Mononuclear cell (primary cell): ENCODE measurements around the gene UBD. TPM values are rescaled to one million over a fixed set of nuclear protein-coding genes. Genes with fewer than 3 reads are reported as not detected.

Experiments used
- H3K27me3 ChIP-seq: 2 replicates; pipeline ENCODE4 v1.6.0; 2011; ENCODE audit warnings: low read length, control low read depth; ENCODE audit not compliant: insufficient read depth
- H3K4me1 ChIP-seq: 2 replicates; pipeline ENCODE4 v1.5.1; 2011; ENCODE audit warnings: mild to moderate bottlenecking, low read length, control low read depth; ENCODE audit not compliant: insufficient read depth
- H3K4me3 ChIP-seq: 2 replicates; pipeline ENCODE4 v1.5.1; 2011; ENCODE audit warnings: mild to moderate bottlenecking, low read length, moderate library complexity
- H3K9me3 ChIP-seq: 2 replicates; pipeline ENCODE4 v1.5.1; 2011; ENCODE audit warnings: low read depth, mild to moderate bottlenecking, control low read depth, low read length
- total RNA-seq: library from RNA; depleted of rRNA; stranded (reverse); fragments of >200 nt; gene quantifications from one replicate; pipeline ENCODE4 v1.2.3, GENCODE V29; 2012

UBD gene
- total RNA-seq, 1 donor: not detected

GRCh38 chr6:29576056-29576455 lies 16.5 kb upstream of the UBD start:
- Histone ChIP-seq H3K4me3 (no peak overlapping the region), H3K4me1 (no peaks in the 10 kb centered on the region), H3K9me3 (no peaks in the 10 kb centered on the region), H3K27me3 (peaks cover 9% of the 10 kb centered on the region)

GRCh38 chr6:29567991-29568390 lies 8.5 kb upstream of the UBD start:
- Histone ChIP-seq H3K9me3 (no peaks in the 10 kb centered on the region), H3K4me3 (no peak overlapping the region), H3K4me1 (no peaks in the 10 kb centered on the region), H3K27me3 (peaks cover 4% of the 10 kb centered on the region)

- H3K4me3 ChIP-seq: no peak overlapping the region
- peaks cover 4% of the 10 kb centered on the region for H3K27me3 ChIP-seq
- no peaks in the 10 kb centered on the region for H3K4me1 ChIP-seq
- no peaks in the 10 kb centered on the region for H3K9me3 ChIP-seq
Observed at GRCh38 chr6:29567541-29567940, 8.0 kb upstream of the UBD start.

- Histone ChIP-seq H3K9me3 (no peaks in the 10 kb centered on the region), H3K4me3 (no peak overlapping the region), H3K27me3 (peaks cover 4% of the 10 kb centered on the region), H3K4me1 (no peaks in the 10 kb centered on the region)
Observed at GRCh38 chr6:29566856-29567255, 7.3 kb upstream of the UBD start.

DNA sequence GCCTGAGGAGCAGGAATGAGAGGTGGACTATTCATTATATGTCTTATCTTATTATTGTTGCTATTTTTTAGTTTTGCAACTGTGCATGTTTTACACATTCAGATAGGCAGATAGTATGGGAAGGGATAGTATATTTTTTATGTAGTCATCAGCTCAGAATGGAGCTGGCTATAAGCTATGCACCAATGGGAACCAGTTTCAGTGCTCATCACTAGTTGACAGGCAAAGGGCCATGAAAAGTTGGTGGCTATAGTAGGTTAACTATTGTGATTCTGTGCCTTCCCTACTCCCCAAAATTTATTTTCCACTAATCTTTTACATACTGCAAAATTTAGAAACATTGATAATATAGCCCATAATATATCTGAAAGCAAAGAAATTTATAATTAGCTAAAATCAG lies 5.3 kb upstream of the UBD start:
- Histone ChIP-seq H3K9me3 (no peaks in the 10 kb centered on the region), H3K4me1 (no peaks in the 10 kb centered on the region), H3K4me3 (no peak overlapping the region), H3K27me3 (peaks cover 8% of the 10 kb centered on the region)

- peaks cover 12% of the 10 kb centered on the region for H3K27me3 ChIP-seq
- no peaks in the 10 kb centered on the region for H3K4me1 ChIP-seq
- H3K4me3 ChIP-seq: no peak overlapping the region
- H3K9me3 ChIP-seq: no peaks in the 10 kb centered on the region
Observed at GRCh38 chr6:29563435-29563965, 4.0 kb upstream of the UBD start.

DNA sequence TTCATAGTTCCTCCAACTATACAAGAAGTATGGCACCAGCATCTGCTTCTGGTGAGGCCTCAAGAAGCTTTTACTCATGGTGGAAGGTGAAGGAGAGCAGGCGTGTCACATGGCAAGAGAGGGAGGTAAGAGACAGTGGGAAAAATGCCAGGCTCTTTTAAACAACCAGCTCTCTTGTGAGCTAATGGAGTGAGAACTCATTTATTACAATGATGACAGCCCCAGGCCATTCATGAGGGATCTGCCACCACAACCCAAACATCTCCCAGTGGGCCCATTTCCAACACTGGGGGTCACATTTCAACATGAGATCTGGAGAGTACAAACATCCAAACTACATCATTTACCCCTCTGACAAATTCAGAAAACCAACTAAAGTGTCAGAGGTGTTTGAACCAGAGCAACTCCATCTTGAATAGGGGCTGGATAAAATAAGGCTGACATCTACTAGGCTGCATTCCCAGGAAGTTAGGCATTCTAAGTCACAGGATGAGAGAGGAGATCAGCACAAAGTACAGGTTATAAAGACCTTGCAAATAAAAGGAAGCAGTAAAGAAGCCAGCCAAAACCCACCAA lies 2.2 kb upstream of the UBD start:
- Histone ChIP-seq H3K4me3 (no peak overlapping the region), H3K9me3 (no peaks in the 10 kb centered on the region), H3K4me1 (no peaks in the 10 kb centered on the region), H3K27me3 (peaks cover 12% of the 10 kb centered on the region)

DNA sequence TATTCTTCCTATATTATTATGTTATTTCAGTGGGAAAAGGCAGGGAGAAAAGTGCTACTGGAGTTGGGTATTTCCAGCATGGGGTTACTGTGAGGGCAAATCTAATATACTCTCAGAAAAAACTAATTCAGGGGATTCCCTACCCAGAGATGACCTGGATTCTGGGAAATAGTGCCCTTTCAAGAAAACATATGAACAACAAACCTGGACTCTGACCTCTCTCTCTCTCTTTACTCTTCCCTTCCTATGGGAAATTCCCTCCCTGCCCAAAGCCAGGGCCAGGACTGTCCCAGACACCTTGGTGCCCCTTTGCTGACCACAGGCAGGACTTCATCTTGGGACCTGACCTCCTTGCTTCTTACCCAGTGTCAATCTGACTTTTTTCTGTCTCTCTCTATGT lies 1.6 kb upstream of the UBD start:
- no peak overlapping the region for H3K4me3 ChIP-seq
- no peaks in the 10 kb centered on the region for H3K4me1 ChIP-seq
- H3K27me3 ChIP-seq: peaks cover 17% of the 10 kb centered on the region
- no peaks in the 10 kb centered on the region for H3K9me3 ChIP-seq

DNA sequence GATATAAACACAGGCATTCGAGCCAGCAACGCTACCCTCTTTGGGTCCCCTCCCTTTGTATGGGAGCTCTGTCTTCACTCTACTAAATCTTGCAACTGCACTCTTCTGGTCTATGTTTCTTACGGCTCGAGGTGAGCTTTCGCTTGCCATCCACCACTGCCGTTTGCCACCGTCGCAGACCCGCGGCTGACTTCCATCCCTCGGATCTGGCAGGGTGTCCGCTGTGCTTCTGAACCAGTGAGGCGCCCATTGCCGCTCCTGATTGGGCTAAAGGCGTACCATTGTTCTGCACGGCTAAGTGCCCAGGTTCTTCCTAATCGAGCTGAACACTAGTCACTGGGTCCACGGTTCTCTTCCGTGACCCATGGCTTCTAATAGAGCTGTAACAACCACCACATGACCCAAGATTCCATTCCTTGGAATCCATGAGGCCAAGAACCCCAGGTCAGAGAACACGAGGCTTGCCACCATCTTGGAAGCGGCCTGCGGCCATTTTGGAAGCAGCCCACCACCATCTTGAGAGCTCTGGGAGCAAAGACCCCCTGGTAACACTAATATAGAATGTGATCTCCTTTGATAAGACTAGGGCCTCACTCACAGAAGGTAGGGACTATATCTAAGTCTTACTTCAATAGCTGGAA lies 973 bp downstream of the UBD start:
- Histone ChIP-seq H3K27me3 (peaks cover 38% of the 10 kb centered on the region), H3K9me3 (no peaks in the 10 kb centered on the region), H3K4me1 (peaks cover 8% of the 10 kb centered on the region), H3K4me3 (no peak overlapping the region)

GRCh38 chr6:29557320-29557719 lies 2.2 kb downstream of the UBD start:
- Histone ChIP-seq H3K4me1 (peaks cover 17% of the 10 kb centered on the region), H3K4me3 (no peak overlapping the region), H3K9me3 (no peaks in the 10 kb centered on the region), H3K27me3 (peaks cover 49% of the 10 kb centered on the region)

- H3K4me3 ChIP-seq: no peak overlapping the region
- peaks cover 46% of the 10 kb centered on the region for H3K27me3 ChIP-seq
- no peaks in the 10 kb centered on the region for H3K9me3 ChIP-seq
- peaks cover 17% of the 10 kb centered on the region for H3K4me1 ChIP-seq
Observed at GRCh38 chr6:29554764-29555163, 4.8 kb downstream of the UBD start.

DNA sequence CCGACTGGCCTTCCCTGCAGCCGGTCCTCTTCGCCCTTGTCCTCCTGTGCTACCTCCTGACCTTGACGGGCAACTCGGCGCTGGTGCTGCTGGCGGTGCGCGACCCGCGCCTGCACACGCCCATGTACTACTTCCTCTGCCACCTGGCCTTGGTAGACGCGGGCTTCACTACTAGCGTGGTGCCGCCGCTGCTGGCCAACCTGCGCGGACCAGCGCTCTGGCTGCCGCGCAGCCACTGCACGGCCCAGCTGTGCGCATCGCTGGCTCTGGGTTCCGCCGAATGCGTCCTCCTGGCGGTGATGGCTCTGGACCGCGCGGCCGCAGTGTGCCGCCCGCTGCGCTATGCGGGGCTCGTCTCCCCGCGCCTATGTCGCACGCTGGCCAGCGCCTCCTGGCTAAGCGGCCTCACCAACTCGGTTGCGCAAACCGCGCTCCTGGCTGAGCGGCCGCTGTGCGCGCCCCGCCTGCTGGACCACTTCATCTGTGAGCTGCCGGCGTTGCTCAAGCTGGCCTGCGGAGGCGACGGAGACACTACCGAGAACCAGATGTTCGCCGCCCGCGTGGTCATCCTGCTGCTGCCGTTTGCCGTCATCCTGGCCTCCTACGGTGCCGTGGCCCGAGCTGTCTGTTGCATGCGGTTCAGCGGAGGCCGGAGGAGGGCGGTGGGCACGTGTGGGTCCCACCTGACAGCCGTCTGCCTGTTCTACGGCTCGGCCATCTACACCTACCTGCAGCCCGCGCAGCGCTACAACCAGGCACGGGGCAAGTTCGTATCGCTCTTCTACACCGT lies 6.1 kb downstream of the UBD start:
- peaks cover 43% of the 10 kb centered on the region for H3K27me3 ChIP-seq
- peak overlapping the region; percentile 20 for H3K4me3 ChIP-seq
- peaks cover 17% of the 10 kb centered on the region for H3K4me1 ChIP-seq
- no peaks in the 10 kb centered on the region for H3K9me3 ChIP-seq

DNA sequence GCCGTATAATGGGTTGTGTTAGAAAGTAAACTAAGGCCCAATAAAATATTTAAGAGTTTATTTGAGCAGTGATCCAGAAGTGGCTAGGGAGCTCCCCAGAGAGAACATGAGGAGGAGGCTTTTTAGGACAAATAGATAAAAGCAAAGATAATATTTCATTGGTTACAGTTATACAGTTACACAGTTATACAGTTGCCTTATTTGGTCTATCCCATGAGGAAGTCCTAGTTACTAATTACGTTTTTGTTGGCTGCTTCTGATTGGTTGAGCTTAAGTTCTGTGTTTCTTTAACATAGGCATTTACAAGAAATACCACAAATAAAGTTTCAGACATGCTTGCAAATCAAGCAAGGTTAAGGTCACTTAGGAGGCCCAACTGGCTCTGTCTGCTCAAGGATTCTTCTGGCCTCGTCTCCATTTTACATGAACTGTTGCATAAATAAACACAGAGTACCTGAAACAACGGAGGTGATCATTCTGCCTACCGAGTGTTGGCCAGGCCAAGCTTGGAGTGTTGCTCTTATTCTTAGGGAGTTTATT lies 7.0 kb downstream of the UBD start:
- Histone ChIP-seq H3K4me3 (peak overlapping the region; percentile 20), H3K27me3 (peaks cover 43% of the 10 kb centered on the region), H3K4me1 (peaks cover 17% of the 10 kb centered on the region)

DNA sequence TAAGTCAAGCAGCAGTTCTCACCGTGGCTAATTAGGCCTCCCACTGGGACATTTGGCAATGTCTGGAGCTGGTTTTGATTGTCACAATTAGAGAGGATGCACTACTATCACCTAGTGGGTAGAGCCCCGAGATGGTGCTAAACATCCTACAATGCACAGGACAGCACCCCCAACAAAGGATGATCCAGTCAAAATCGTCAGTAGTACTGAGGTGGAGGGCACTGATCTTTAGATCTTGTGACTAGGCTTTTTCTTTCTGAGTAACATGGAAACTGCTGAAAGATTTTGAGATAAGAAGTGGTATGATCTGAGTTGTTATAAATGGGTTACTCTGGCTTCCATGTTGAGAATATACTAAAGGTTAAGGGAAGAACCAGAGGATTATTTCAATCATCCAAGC lies 12.0 kb downstream of the UBD start:
- Histone ChIP-seq H3K4me3 (no peak overlapping the region), H3K4me1 (no peaks in the 10 kb centered on the region), H3K27me3 (peaks cover 9% of the 10 kb centered on the region)

More for the DNA sequence above, 7.0 kb downstream of the UBD start:
- H3K9me3 ChIP-seq: no peaks in the 10 kb centered on the region

GRCh38 chr6:29537714-29538403 lies 21.7 kb downstream of the UBD start:
- Histone ChIP-seq H3K27me3 (no peaks in the 10 kb centered on the region), H3K4me1 (no peaks in the 10 kb centered on the region), H3K9me3 (no peaks in the 10 kb centered on the region), H3K4me3 (no peak overlapping the region)

More for the DNA sequence above, 12.0 kb downstream of the UBD start:
- no peaks in the 10 kb centered on the region for H3K9me3 ChIP-seq
